HUDEP-2 (cell line): ENCODE data around the gene WDR5B.
"Not testable (repeated sequence)": the region's sequence is repeated elsewhere in the genome, so short reads cannot be mapped to it uniquely, and the experiment has no call there.

ENCODE experiments used
- DNase-seq, 76 experiments: peaks; one replicate each; lab custom pipeline; 2025; ENCODE audit not compliant: unreplicated experiment in 76 of 76; lab: John Stamatoyannopoulos, UW

WDR5B gene

DNA sequence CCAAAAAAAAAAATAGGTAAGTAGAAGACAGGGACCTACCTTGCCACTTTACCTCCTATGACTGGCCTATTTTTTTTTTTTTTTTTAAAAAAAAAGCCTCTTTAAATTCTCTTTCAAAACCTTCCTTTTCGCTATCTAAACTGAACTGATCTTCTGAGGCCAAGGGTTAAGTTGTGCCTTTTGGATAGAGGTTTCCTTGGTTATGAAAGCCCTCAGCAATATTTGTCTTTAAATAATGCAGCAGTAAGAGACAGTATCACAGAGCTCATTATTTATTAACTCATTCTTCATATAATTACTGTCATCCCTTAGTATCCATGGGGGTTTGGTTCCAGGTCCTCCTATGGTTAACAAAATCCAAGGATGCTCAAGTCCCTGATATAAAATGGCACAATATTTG, 41.8 kb downstream of the WDR5B start:
- DNase-seq: no peak

GRCh38 chr3:122366379-122366749, 49.5 kb downstream of the WDR5B start:
- DNase-seq: no peak

DNA sequence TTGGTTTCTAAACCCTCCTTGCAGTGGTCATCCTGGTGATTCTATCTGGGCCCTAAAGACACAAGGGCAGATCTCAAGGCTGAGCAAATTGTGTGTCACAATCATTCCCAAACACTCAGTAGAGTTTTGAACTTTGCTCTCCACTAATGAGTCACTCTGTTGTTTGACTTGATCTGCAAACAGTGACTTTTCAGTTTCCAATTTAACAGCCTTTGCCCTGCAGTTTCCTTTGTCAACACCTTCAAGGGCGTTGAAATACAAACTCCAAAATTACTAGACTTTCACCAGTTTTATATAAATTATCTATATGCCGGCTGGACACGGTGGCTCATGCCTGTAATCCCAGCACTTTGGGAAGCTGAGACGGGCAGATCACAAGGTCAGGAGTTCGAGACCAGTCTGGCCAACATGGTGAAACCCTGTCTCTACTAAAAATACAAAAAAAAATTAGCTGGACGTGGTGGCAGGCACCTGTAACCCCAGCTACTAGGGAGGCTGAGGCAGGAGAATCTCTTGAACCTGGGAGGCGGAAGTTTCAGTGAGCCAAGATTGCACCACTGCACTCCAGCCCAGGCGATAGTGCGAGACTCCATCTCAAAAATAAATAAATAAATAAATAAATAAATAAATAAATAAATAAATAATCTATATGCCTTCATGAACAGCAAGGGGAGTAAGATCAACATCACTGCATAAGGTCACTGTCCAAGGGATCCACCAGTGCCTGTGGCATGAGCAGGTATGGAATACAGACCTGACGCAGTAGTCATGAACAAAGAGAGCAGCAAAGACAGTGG, 50.1 kb downstream of the WDR5B start:
- not testable (repeated sequence) for DNase-seq

DNA sequence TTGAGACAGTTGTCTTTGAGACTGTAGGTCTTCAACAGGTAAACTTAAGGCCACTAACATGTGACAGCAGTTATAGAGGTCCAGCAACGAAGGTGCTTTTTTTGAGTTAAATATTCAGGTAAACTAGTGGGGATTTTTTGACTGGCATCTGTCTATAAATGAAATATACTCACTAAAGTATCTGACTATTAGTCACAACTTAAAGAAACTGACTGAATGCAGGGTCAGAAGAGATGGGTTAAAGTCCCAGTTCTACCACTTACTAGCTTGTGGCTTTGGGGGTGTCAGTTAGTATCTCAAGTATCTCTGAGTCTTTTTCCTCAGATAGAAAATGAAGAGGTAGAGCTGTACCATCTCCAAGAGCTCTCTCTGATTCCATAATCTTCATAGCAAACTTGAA, 50.8 kb downstream of the WDR5B start:
- no peak for DNase-seq

GRCh38 chr3:122364490-122364889, 51.4 kb downstream of the WDR5B start:
- DNase-seq: no peak
